HK-2 (cell line): ENCODE results near the gene BLCAP.
A peak's percentile ranks its signal among the peaks of the same experiment; 100 is the strongest.
"Not testable (repeated sequence)": the region's sequence is repeated elsewhere in the genome, so short reads cannot be mapped to it uniquely, and the experiment has no call there.

Source experiments
- DNase-seq: peaks from one replicate; pipeline ENCODE4 v3.0.0-alpha.2; 2018; ENCODE audit not compliant: unreplicated experiment

The BLCAP gene

GRCh38 chr20:37527638-37528445 is at the start of gene BLCAP:
BLCAP (minus strand) TSS chr20:37527876; CDS start chr20:37519174, 8,702 bp downstream.
- peak; percentile 92 for DNase-seq

- DNase-seq = not testable (repeated sequence)
Measured at GRCh38 chr20:37577436-37577835, 49.8 kb upstream of the BLCAP start.

- DNase-seq = no peak
Measured at GRCh38 chr20:37576911-37577310, 49.2 kb upstream of the BLCAP start.

GRCh38 chr20:37575884-37576283 is 48.2 kb upstream of the BLCAP start:
- no peak for DNase-seq

GRCh38 chr20:37574199-37574890 is 46.7 kb upstream of the BLCAP start:
- DNase-seq = no peak

GRCh38 chr20:37573626-37574198 is 46.0 kb upstream of the BLCAP start:
- no peak for DNase-seq

- no peak for DNase-seq
Measured at GRCh38 chr20:37571033-37571432, 43.4 kb upstream of the BLCAP start.

- DNase-seq = no peak
Measured at GRCh38 chr20:37570419-37570818, 42.7 kb upstream of the BLCAP start.

GRCh38 chr20:37567671-37568588 is 40.3 kb upstream of the BLCAP start:
- DNase-seq = no peak

GRCh38 chr20:37567331-37567665 is 39.6 kb upstream of the BLCAP start:
- DNase-seq = no peak

GRCh38 chr20:37566590-37567330 is 39.1 kb upstream of the BLCAP start:
- no peak for DNase-seq

GRCh38 chr20:37565134-37565811 is 37.6 kb upstream of the BLCAP start:
- DNase-seq = no peak

GRCh38 chr20:37564388-37565133 is 36.9 kb upstream of the BLCAP start:
- peak; percentile 76 for DNase-seq

GRCh38 chr20:37564016-37564387 is 36.3 kb upstream of the BLCAP start:
- DNase-seq = no peak

GRCh38 chr20:37562695-37563480 is 35.2 kb upstream of the BLCAP start:
- no peak for DNase-seq

- DNase-seq = no peak
Measured at GRCh38 chr20:37560629-37561028, 33.0 kb upstream of the BLCAP start.

- no peak for DNase-seq
Measured at GRCh38 chr20:37559312-37560027, 31.8 kb upstream of the BLCAP start.

- no peak for DNase-seq
Measured at GRCh38 chr20:37558779-37559178, 31.1 kb upstream of the BLCAP start.
